ENCODE results near the gene PPP2R3C.
"Not testable (repeated sequence)": the region's sequence is repeated elsewhere in the genome, so short reads cannot be mapped to it uniquely, and the experiment has no call there.

PPP2R3C gene

GRCh38 chr14:35158951-35159653 lies 37.3 kb upstream of the PPP2R3C start:
- no peak overlapping the region for H3K27ac ChIP-seq
- TF ChIP-seq ZFX (IDR thresholded peaks at IDR 0.05; ENCODE audit: borderline replicate concordance) (no peak), CTCF (IDR thresholded peaks at IDR 0.05) (no peak)

GRCh38 chr14:35158491-35158890 lies 36.7 kb upstream of the PPP2R3C start:
- TF ChIP-seq CTCF (IDR thresholded peaks at IDR 0.05) = no peak
- TF ChIP-seq ZFX (IDR thresholded peaks at IDR 0.05; ENCODE audit: borderline replicate concordance) = no peak
- no peak overlapping the region for H3K27ac ChIP-seq

- no peak overlapping the region for H3K27ac ChIP-seq
- no peak for TF ChIP-seq ZFX (IDR thresholded peaks at IDR 0.05; ENCODE audit: borderline replicate concordance)
- TF ChIP-seq CTCF (IDR thresholded peaks at IDR 0.05) = no peak
Measured at GRCh38 chr14:35155962-35156361, 34.2 kb upstream of the PPP2R3C start.

- TF ChIP-seq CTCF (IDR thresholded peaks at IDR 0.05) (no peak), ZFX (IDR thresholded peaks at IDR 0.05; ENCODE audit: borderline replicate concordance) (no peak)
- H3K27ac ChIP-seq = no peak overlapping the region
Measured at GRCh38 chr14:35154016-35154415, 32.2 kb upstream of the PPP2R3C start.

- H3K27ac ChIP-seq = not testable (repeated sequence)
Measured at GRCh38 chr14:35152531-35152930, 30.7 kb upstream of the PPP2R3C start.

GRCh38 chr14:35149239-35149638 lies 27.4 kb upstream of the PPP2R3C start:
- no peak overlapping the region for H3K27ac ChIP-seq
- TF ChIP-seq ZFX (IDR thresholded peaks at IDR 0.05; ENCODE audit: borderline replicate concordance) = no peak
- no peak for TF ChIP-seq CTCF (IDR thresholded peaks at IDR 0.05)

GRCh38 chr14:35147711-35148110 lies 25.9 kb upstream of the PPP2R3C start:
- TF ChIP-seq CTCF (IDR thresholded peaks at IDR 0.05) = no peak
- no peak for TF ChIP-seq ZFX (IDR thresholded peaks at IDR 0.05; ENCODE audit: borderline replicate concordance)
- no peak overlapping the region for H3K27ac ChIP-seq

GRCh38 chr14:35147186-35147585 lies 25.4 kb upstream of the PPP2R3C start:
- H3K27ac ChIP-seq = no peak overlapping the region
- no peak for TF ChIP-seq ZFX (IDR thresholded peaks at IDR 0.05; ENCODE audit: borderline replicate concordance)
- TF ChIP-seq CTCF (IDR thresholded peaks at IDR 0.05) = no peak
